SK-N-SH (cell line): ENCODE data around the gene PLXNB3. TPM values are rescaled to one million over a fixed set of nuclear protein-coding genes. Genes with fewer than 3 reads are reported as not detected.

Experiments used
- CTCF ChIA-PET: fragments of 300-600, 350-600 bp; formaldehyde crosslinking; extraction: SDS; loops from one replicate; lab custom pipeline; 2021; lab: Yijun Ruan, JAX
- POLR2A ChIA-PET: fragments of 350-600 bp; sonication (Branson Sonifier 250); formaldehyde crosslinking; extraction: SDS; loops from one replicate; lab custom pipeline; 2020; ENCODE audit warnings: antibody characterized with exemption, inconsistent platforms; lab: Yijun Ruan, JAX
- DNase-seq: peaks from one replicate; pipeline ENCODE4 v3.0.0; 2012
- H2AFZ ChIP-seq: fragments of 200-600 bp; sonication (generic); 2 replicates; pipeline ENCODE4 v1.8.1; 2016; ENCODE audit warnings: antibody characterized with exemption, mild to moderate bottlenecking, low read depth
- H3F3A ChIP-seq: fragments of 200-600 bp; sonication (generic); replicated peaks from 2 replicates; pipeline ENCODE3; 2016; ENCODE audit warnings: antibody characterized with exemption, mild to moderate bottlenecking; ENCODE audit not compliant: insufficient read depth
- H3K27ac ChIP-seq, 2 experiments: fragments of 200-500 bp in 1 of 2; fragments of 200-600 bp in 1 of 2; sonication (Bioruptor generic) in 1 of 2; sonication (generic), shearing (Covaris generic) in 1 of 2; 2 replicates each; pipeline versions ENCODE4 v1.5.1 to v1.6.1; 2014 to 2016; ENCODE audit warnings: low read depth in 2 of 2, inconsistent platforms in 1 of 2, low read length in 1 of 2, mild to moderate bottlenecking in 1 of 2, mixed read lengths in 1 of 2
- H3K27me3 ChIP-seq: fragments of 200-600 bp; sonication (generic), shearing (Covaris generic); 2 replicates; pipeline ENCODE4 v1.6.1; 2016; ENCODE audit warnings: mixed run types; ENCODE audit not compliant: insufficient read depth
- H3K36me3 ChIP-seq, 2 experiments: fragments of 200-500 bp in 1 of 2; fragments of 200-600 bp in 1 of 2; sonication (Bioruptor generic) in 1 of 2; sonication (generic) in 1 of 2; replicated peaks in 1 of 2; 2 replicates each; pipeline versions ENCODE3 to v1.5.1; 2014 to 2016; ENCODE audit warnings: low read length in 1 of 2, mild to moderate bottlenecking in 1 of 2; ENCODE audit not compliant: insufficient read depth in 2 of 2, control insufficient read depth in 1 of 2
- H3K4me1 ChIP-seq, 2 experiments: fragments of 200-500 bp in 1 of 2; fragments of 200-600 bp in 1 of 2; sonication (Bioruptor generic) in 1 of 2; sonication (generic), shearing (Covaris generic) in 1 of 2; 2 replicates each; pipeline versions ENCODE4 v1.5.1 to v1.6.1; 2014 to 2016; ENCODE audit warnings: low read depth in 1 of 2, low read length in 1 of 2, mixed run types in 1 of 2; ENCODE audit not compliant: insufficient read depth in 2 of 2, control insufficient read depth in 1 of 2
- H3K4me2 ChIP-seq: fragments of 200-600 bp; sonication (generic), shearing (Covaris generic); 2 replicates; pipeline ENCODE4 v1.6.1; 2017; ENCODE audit warnings: mixed run types
- H3K4me3 ChIP-seq, 2 experiments: fragments of 200-500 bp in 1 of 2; fragments of 200-600 bp in 1 of 2; sonication (Bioruptor generic) in 1 of 2; sonication (generic), shearing (Covaris generic) in 1 of 2; 2 replicates each; pipeline versions ENCODE4 v1.5.1 to v1.8.1; 2014 to 2016; ENCODE audit warnings: low read depth in 2 of 2, inconsistent platforms in 1 of 2, low read length in 1 of 2, mild to moderate bottlenecking in 1 of 2, mixed read lengths in 1 of 2, moderate library complexity in 1 of 2
- H3K79me2 ChIP-seq: fragments of 200-600 bp; sonication (generic); 2 replicates; pipeline ENCODE4 v1.8.1; 2017; ENCODE audit warnings: mild to moderate bottlenecking; ENCODE audit not compliant: insufficient read depth
- H3K9ac ChIP-seq: fragments of 200-600 bp; sonication (generic); 2 replicates; pipeline ENCODE4 v1.6.1; 2017; ENCODE audit warnings: mixed run types
- H3K9me2 ChIP-seq: fragments of 200-600 bp; sonication (generic); 2 replicates; pipeline ENCODE4 v1.6.1; 2017; ENCODE audit warnings: mixed run types
- H3K9me3 ChIP-seq: fragments of 200-600 bp; sonication (generic); 2 replicates; pipeline ENCODE4 v1.6.1; 2017; ENCODE audit warnings: mixed run types, mild to moderate bottlenecking, moderate library complexity
- H4K20me1 ChIP-seq: fragments of 200-600 bp; sonication (generic); 2 replicates; pipeline ENCODE4 v1.6.1; 2017; ENCODE audit warnings: mild to moderate bottlenecking, mixed run types; ENCODE audit not compliant: insufficient read depth
- CHD2 ChIP-seq: fragments of 150-350 bp; IDR thresholded peaks from 2 replicates; pipeline ENCODE4 v1.6.1; 2018; ENCODE audit warnings: low read length; ENCODE audit not compliant: partially characterized antibody
- ELF1 ChIP-seq: IDR thresholded peaks from 2 replicates; pipeline ENCODE4 v1.4.0; 2012
- FOSL2 ChIP-seq: IDR thresholded peaks from 2 replicates; pipeline ENCODE4 v1.4.0; 2012; ENCODE audit warnings: low read depth, mild to moderate bottlenecking, moderate library complexity, borderline replicate concordance
- FOXM1 ChIP-seq: IDR thresholded peaks from 2 replicates; pipeline ENCODE4 v1.4.0; 2012; ENCODE audit warnings: low read depth, mild to moderate bottlenecking
- GABPA ChIP-seq: IDR thresholded peaks from 2 replicates; pipeline ENCODE4 v1.4.0; 2012; ENCODE audit warnings: low read depth, mild to moderate bottlenecking
- GATA2 ChIP-seq: sonication (generic); formaldehyde crosslinking; IDR thresholded peaks from 2 replicates; pipeline ENCODE4 v1.5.0; 2020; ENCODE audit warnings: mild to moderate bottlenecking, missing genetic modification reagents
- MEF2A ChIP-seq: IDR thresholded peaks from 2 replicates; pipeline ENCODE4 v1.4.0; 2012; ENCODE audit warnings: low read depth, borderline replicate concordance
- POLR2AphosphoS5 ChIP-seq: IDR thresholded peaks from 2 replicates; pipeline ENCODE4 v1.6.1; 2012; ENCODE audit warnings: low read depth, low read length
- TAF1 ChIP-seq: IDR thresholded peaks from 2 replicates; pipeline ENCODE4 v1.6.1; 2012; ENCODE audit warnings: low read depth, mild to moderate bottlenecking, low read length, moderate library complexity, borderline replicate concordance
- TCF12 ChIP-seq: IDR thresholded peaks from 2 replicates; pipeline ENCODE4 v1.4.0; 2012
- TEAD4 ChIP-seq: IDR thresholded peaks from 2 replicates; pipeline ENCODE4 v1.4.0; 2012; ENCODE audit warnings: mild to moderate bottlenecking, borderline replicate concordance; ENCODE audit not compliant: insufficient read depth
- WGBS: methylation state at CpG from one replicate; pipeline ENCODE4 v1.1.6; 2017; ENCODE audit warnings: low lambda C conversion rate; 5-methylcytosine and 5-hydroxymethylcytosine counted together
- polyA plus RNA-seq, 3 experiments: library from polyadenylated mRNA; depleted of rRNA; stranded (reverse); fragments of >200 nt; gene quantifications; 2 replicates each; pipeline ENCODE4 v1.2.3, GENCODE V29; 2012
- TF ChIP-seq, protein P1 (sequence below): IDR thresholded peaks from 2 replicates; pipeline ENCODE4 v1.4.0; 2012; ENCODE audit warnings: low read depth, borderline replicate concordance
- TF ChIP-seq, protein P2 (sequence below): IDR thresholded peaks from 2 replicates; pipeline ENCODE4 v1.4.0; 2012; ENCODE audit warnings: low read depth
- TF ChIP-seq, protein P3 (sequence below): IDR thresholded peaks from 2 replicates; pipeline ENCODE4; 2012

The PLXNB3 gene
- polyA plus RNA-seq, 1 of the 3 experiments (the other 2 are of a cell fraction), result 15.5 TPM

DNA sequence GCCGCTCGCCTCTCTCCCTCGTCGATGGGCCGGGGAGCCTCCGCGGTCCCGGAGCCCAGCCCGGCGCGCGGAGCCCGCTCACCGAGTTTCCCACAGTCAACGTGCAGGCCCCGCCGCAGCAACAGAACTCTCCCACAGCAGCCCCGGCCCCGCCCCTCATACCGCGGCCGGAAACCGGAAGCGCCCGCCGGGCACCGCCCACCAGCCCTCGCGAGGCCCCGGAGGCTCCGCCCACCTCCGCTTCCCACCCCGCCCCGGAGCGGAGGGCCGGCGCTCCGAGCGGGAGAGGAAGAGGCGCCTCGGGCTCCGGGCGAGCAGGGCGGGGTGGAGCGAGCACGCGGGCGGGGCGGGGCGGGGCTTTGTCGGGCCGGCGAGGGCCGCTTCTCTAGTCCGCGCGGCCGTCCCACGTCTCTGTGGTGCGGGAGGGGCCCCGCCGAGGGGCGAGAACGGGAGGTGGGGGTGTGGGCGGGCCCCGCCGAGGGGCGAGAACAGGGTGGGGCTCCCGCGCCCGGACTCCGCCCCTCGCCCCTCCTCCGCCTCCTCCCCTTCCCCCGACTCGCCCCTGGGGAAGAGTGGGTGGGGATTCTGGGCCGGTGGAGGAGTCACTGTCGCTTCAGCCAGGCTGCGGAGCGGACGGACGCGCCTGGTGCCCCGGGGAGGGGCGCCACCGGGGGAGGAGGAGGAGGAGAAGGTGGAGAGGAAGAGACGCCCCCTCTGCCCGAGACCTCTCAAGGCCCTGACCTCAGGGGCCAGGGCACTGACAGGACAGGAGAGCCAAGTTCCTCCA is 39.6 kb upstream of the PLXNB3 start, which contains the start of the genes ABCD1 and BCAP31:
ABCD1 (plus strand) TSS at position 605 of the 787 bp plus-strand sequence. CDS start 411 bp downstream, outside the sequence.
BCAP31 (minus strand) TSS at position 136 of the 787 bp plus-strand sequence. CDS start 1,143 bp downstream, outside the sequence.
- H3K79me2 ChIP-seq, result peaks cover 41% of the 10 kb centered on the region
- H3F3A ChIP-seq, result no peaks in the 10 kb centered on the region
- no peaks in the 10 kb centered on the region for H3K9me2 ChIP-seq
- TF ChIP-seq MEF2A (no peak), TEAD4 (no peak), ELF1 (peak; percentile 67), CHD2 (peak; percentile 97), POLR2AphosphoS5 (peak; percentile 70), FOSL2 (no peak), TAF1 (peak; percentile 39; the same call in 1 of the 2 replicates), GABPA (peak; percentile 74)
- TF ChIP-seq, protein P1, sequence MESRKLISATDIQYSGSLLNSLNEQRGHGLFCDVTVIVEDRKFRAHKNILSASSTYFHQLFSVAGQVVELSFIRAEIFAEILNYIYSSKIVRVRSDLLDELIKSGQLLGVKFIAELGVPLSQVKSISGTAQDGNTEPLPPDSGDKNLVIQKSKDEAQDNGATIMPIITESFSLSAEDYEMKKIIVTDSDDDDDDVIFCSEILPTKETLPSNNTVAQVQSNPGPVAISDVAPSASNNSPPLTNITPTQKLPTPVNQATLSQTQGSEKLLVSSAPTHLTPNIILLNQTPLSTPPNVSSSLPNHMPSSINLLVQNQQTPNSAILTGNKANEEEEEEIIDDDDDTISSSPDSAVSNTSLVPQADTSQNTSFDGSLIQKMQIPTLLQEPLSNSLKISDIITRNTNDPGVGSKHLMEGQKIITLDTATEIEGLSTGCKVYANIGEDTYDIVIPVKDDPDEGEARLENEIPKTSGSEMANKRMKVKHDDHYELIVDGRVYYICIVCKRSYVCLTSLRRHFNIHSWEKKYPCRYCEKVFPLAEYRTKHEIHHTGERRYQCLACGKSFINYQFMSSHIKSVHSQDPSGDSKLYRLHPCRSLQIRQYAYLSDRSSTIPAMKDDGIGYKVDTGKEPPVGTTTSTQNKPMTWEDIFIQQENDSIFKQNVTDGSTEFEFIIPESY, result peak; percentile 92
- TF ChIP-seq, protein P2, sequence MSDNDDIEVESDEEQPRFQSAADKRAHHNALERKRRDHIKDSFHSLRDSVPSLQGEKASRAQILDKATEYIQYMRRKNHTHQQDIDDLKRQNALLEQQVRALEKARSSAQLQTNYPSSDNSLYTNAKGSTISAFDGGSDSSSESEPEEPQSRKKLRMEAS, result 0 out of 2 replicates have a peak, but pooled peaks have one; percentile 37
- peak; percentile 95 for DNase-seq
- H3K36me3 ChIP-seq, result peaks cover 5 to 15% of the 10 kb centered on the region in 2 experiments
- peak within 1 kb of the TSS; percentile 84 for H3K4me2 ChIP-seq
- no peaks in the 10 kb centered on the region for H3K9me3 ChIP-seq
- peaks cover 7 to 38% of the 10 kb centered on the region in 2 experiments; a peak in 3 of 4 replicates for H3K4me1 ChIP-seq
- H3K27me3 ChIP-seq, result no peaks in the 10 kb centered on the region; the same call in 1 of the 2 replicates
- H4K20me1 ChIP-seq, result peaks cover 28% of the 10 kb centered on the region
- H2AFZ ChIP-seq, result no peak within 1 kb of the TSS
- ChIA-PET POLR2A (no interaction called here), CTCF (no interaction called here)
- peak within 1 kb of the TSS; percentile 76 for H3K27ac ChIP-seq
- WGBS, result 61% methylated on average over 18 of the region's 88 CpGs
- H3K9ac ChIP-seq, result peak within 1 kb of the TSS; percentile 76
- H3K4me3 ChIP-seq, result peak within 1 kb of the TSS; percentile 63 to 64

DNA sequence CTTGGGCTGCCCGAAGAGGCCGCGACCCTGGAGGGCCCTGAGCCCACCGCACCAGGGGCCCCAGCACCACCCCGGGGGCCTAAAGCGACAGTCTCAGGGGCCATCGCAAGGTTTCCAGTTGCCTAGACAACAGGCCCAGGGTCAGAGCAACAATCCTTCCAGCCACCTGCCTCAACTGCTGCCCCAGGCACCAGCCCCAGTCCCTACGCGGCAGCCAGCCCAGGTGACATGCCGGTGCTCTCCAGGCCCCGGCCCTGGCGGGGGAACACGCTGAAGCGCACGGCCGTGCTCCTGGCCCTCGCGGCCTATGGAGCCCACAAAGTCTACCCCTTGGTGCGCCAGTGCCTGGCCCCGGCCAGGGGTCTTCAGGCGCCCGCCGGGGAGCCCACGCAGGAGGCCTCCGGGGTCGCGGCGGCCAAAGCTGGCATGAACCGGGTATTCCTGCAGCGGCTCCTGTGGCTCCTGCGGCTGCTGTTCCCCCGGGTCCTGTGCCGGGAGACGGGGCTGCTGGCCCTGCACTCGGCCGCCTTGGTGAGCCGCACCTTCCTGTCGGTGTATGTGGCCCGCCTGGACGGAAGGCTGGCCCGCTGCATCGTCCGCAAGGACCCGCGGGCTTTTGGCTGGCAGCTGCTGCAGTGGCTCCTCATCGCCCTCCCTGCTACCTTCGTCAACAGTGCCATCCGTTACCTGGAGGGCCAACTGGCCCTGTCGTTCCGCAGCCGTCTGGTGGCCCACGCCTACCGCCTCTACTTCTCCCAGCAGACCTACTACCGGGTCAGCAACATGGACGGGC is 38.8 kb upstream of the PLXNB3 start:
- Histone ChIP-seq H3K9ac (no peak overlapping the region), H3K4me1 (peaks cover 7 to 38% of the 10 kb centered on the region in 2 experiments; a peak in 3 of 4 replicates), H3K36me3 (peaks cover 0 to 9% of the 10 kb centered on the region in 2 experiments), H3F3A (no peaks in the 10 kb centered on the region), H3K9me2 (no peaks in the 10 kb centered on the region), H4K20me1 (peaks cover 26% of the 10 kb centered on the region), H3K27ac (peak overlapping the region; percentile 76; a peak in 3 of 4 replicates), H3K9me3 (no peaks in the 10 kb centered on the region), H3K4me3 (peak overlapping the region in 1 of 2 experiments; percentile 40; a peak in 2 of 4 replicates), H3K27me3 (no peaks in the 10 kb centered on the region), H3K79me2 (peaks cover 33% of the 10 kb centered on the region), H3K4me2 (peak overlapping the region; percentile 77), H2AFZ (no peak overlapping the region)
- ChIA-PET POLR2A (no interaction called here), CTCF (interaction anchor here (1.8 to 2.7 kb wide), 2 partner anchors 17 to 39 kb away, joined by 5 to 11 read pairs; partner anchors contain the start of gene PLXNB3)
- DNase-seq, result no peak
- 77% methylated on average over 11 of the region's 55 CpGs for WGBS
- no peak for TF ChIP-seq POLR2AphosphoS5
- TF ChIP-seq, protein P3, sequence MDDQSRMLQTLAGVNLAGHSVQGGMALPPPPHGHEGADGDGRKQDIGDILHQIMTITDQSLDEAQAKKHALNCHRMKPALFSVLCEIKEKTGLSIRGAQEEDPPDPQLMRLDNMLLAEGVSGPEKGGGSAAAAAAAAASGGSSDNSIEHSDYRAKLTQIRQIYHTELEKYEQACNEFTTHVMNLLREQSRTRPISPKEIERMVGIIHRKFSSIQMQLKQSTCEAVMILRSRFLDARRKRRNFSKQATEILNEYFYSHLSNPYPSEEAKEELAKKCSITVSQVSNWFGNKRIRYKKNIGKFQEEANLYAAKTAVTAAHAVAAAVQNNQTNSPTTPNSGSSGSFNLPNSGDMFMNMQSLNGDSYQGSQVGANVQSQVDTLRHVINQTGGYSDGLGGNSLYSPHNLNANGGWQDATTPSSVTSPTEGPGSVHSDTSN, result no peak
- no peak for TF ChIP-seq GATA2 (CRISPR knock-in tag)
- TF ChIP-seq, protein P2, result no peak
- TF ChIP-seq, protein P1, result no peak
- no peak for TF ChIP-seq FOXM1
- no peak for TF ChIP-seq TCF12
